Caki2 (cell line): ENCODE measurements around the gene PBXIP1. TPM values are rescaled to one million over a fixed set of nuclear protein-coding genes. Genes with fewer than 3 reads are reported as not detected.
A peak's percentile ranks its signal among the peaks of the same experiment; 100 is the strongest.

Source experiments
- DNase-seq: peaks from one replicate; pipeline ENCODE4 v3.0.0-alpha.2; 2015; ENCODE audit warnings: low read depth
- in situ Hi-C: cut with HindIII; loops from 2 replicates; pipeline ENCODE4 v1.10.0; 2016; ENCODE audit warnings: low sequenced_read_pairs, low pct_unique_long_range_greater_than_20kb, mixed read lengths
- total RNA-seq: library from RNA; depleted of rRNA; stranded (reverse); fragments of >200 nt; shearing (Covaris generic); gene quantifications from 2 replicates; pipeline ENCODE4 v1.2.3, GENCODE V29; 2014; ENCODE audit warnings: low replicate concordance

Gene PBXIP1
- total RNA-seq, 1 experiment from 2014 or later = 33.0 TPM

- DNase-seq = no peak
- in situ Hi-C loops = no loop called here
Measured at GRCh38 chr1:154945160-154945961, 10.5 kb downstream of the PBXIP1 start.

- in situ Hi-C loops = no loop called here
- no peak for DNase-seq
Measured at GRCh38 chr1:154944401-154945159, 11.3 kb downstream of the PBXIP1 start.

- in situ Hi-C loops = no loop called here
- no peak for DNase-seq
Measured at GRCh38 chr1:154943649-154944400, 12.1 kb downstream of the PBXIP1 start.

- no peak for DNase-seq
- in situ Hi-C loops = no loop called here
Measured at GRCh38 chr1:154941333-154942013, 14.4 kb downstream of the PBXIP1 start.

- DNase-seq = no peak
- in situ Hi-C loops = no loop called here
Measured at GRCh38 chr1:154940651-154941194, 15.2 kb downstream of the PBXIP1 start.

- DNase-seq = no peak
- in situ Hi-C loops = no loop called here
Measured at GRCh38 chr1:154940213-154940560, 15.7 kb downstream of the PBXIP1 start.

GRCh38 chr1:154938604-154939399, 17.1 kb downstream of the PBXIP1 start:
- in situ Hi-C loops = no loop called here
- DNase-seq = no peak

GRCh38 chr1:154937988-154938386, 17.9 kb downstream of the PBXIP1 start:
- no peak for DNase-seq
- in situ Hi-C loops = no loop called here

- peak; percentile 94 for DNase-seq
- in situ Hi-C loops = no loop called here
Measured at GRCh38 chr1:154937085-154937987, 18.6 kb downstream of the PBXIP1 start.

GRCh38 chr1:154936555-154937084, 19.3 kb downstream of the PBXIP1 start, which contains the start of gene PMVK:
Gene PMVK (minus strand): TSS chr1:154936719. CDS start chr1:154936685, 34 bp downstream.
- in situ Hi-C loops = no loop called here
- peak; percentile 97 for DNase-seq

GRCh38 chr1:154935749-154936554, 19.9 kb downstream of the PBXIP1 start:
- in situ Hi-C loops = no loop called here
- no peak for DNase-seq

- no peak for DNase-seq
- in situ Hi-C loops = no loop called here
Measured at GRCh38 chr1:154934358-154934948, 21.4 kb downstream of the PBXIP1 start.

- in situ Hi-C loops = no loop called here
- peak; percentile 76 for DNase-seq
Measured at GRCh38 chr1:154931940-154932487, 23.9 kb downstream of the PBXIP1 start.

- in situ Hi-C loops = no loop called here
- DNase-seq = no peak
Measured at GRCh38 chr1:154926201-154926600, 29.7 kb downstream of the PBXIP1 start.
